Measurements from ENCODE around the gene SLC37A1.

SLC37A1 gene

DNA sequence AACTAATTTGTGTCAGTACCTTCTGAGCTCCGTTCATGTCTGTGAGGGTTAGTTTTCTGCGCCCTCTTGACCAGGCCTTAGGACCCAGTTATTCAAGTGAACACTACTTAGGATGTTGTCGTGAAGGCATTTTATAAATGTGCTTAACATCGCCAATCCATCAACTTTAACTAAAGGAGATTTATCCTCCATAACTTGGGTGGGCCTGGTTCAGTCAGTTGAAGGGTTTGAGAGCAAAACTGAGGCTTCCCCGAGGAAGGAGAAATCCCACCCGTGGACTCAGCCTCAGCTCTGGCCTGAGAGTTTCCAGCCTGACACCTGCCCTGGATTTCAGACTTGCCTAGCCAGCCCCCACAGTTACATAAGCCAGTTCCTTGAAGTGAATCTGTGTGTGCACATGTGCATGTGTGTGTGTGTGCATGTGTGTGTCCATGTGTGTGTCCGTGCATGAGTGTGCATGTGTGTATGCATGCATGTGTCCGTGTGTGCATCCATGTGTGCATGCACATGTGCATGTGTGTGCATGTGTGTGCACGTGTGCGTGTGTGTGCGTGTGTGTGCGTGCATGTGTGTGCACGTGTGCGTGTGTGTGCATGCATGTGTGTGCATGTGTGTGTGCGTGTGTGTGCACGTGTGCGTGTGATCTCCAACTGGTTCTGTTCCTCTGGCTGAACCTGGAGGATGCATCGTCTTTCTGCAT lies 77.7 kb downstream of the SLC37A1 start:
- H3K4me3 ChIP-seq (ENCODE audit: low read depth, low read length), result no peak overlapping the region
- TF ChIP-seq, protein P1, sequence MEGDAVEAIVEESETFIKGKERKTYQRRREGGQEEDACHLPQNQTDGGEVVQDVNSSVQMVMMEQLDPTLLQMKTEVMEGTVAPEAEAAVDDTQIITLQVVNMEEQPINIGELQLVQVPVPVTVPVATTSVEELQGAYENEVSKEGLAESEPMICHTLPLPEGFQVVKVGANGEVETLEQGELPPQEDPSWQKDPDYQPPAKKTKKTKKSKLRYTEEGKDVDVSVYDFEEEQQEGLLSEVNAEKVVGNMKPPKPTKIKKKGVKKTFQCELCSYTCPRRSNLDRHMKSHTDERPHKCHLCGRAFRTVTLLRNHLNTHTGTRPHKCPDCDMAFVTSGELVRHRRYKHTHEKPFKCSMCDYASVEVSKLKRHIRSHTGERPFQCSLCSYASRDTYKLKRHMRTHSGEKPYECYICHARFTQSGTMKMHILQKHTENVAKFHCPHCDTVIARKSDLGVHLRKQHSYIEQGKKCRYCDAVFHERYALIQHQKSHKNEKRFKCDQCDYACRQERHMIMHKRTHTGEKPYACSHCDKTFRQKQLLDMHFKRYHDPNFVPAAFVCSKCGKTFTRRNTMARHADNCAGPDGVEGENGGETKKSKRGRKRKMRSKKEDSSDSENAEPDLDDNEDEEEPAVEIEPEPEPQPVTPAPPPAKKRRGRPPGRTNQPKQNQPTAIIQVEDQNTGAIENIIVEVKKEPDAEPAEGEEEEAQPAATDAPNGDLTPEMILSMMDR (IDR thresholded peaks at IDR 0.05; ENCODE audit: low read depth, low read length), result no peak

DNA sequence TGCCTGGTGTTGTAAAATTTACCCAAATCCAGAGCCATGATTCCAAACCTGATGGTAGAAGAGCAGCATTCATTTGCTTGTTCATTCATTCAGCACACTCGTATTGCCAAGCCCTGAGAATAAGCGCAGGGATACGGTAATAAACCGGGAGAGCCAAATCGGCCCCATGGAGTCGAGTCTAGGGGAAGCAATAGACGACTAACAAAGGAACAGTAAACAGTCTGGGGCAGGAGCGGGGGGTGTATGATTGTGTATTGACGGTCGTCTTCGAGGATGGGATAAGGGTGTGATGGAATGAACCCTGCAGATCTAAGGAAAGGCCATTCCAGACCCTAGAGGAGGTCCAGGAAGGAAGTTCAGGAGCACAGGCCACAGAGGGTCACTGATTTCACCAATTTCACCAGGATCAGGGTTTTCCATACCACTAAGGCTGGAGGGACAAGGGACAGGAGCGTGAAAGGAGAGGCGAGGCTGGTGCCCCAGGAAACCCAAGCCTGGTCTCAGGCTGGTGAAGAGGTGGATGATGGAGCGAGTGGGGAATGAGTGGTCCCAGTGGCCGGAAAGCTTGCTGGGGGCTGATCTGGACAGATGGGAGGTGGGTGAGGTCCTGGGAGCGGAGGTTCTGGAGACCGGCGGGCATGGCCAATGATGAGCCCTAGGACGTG lies 78.6 kb downstream of the SLC37A1 start:
- no peak overlapping the region for H3K4me3 ChIP-seq (ENCODE audit: low read depth, low read length)
- TF ChIP-seq, protein P1 (IDR thresholded peaks at IDR 0.05; ENCODE audit: low read depth, low read length), result no peak

DNA sequence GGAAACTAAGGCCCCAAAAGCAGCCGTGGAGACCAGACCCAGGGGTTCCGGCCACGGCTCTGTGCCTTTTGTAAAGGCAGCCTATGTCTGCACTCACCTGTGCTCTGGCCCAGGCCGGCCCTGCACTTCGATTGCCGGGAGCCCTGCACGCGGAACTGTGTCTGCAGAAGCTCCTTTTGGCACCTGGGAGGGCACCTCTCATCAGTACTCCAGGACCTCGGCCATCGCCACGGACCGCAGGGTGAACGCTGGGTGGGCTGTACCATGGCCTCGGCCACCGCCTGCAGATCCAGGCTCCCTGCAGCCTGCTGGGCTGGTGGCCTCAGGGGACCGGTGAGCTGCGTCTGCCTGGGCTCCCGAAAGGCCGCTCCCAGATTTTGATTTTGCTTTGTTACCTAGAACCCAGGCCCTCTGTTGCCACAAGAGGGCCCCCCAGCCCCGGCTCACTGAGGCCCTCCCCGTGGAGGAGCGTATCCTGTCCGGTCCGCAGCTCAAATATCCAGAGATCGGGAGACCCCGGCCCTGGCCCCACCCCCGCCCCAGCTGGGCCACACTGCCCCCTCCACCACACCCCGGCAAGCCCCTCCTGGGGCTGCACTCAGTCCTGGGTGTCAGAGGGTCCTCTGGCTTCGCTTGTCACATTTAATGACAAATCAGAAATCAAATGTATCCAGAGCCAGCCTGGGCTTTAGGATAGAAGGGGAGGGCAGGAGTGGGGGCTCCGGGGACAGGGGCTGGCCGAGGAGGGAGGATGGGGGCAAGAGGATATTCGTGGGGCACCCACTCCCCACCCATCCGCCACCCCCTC lies 79.6 kb downstream of the SLC37A1 start:
- no peak overlapping the region for H3K4me3 ChIP-seq (ENCODE audit: low read depth, low read length)
- TF ChIP-seq, protein P1 (IDR thresholded peaks at IDR 0.05; ENCODE audit: low read depth, low read length), result peak; percentile 52

DNA sequence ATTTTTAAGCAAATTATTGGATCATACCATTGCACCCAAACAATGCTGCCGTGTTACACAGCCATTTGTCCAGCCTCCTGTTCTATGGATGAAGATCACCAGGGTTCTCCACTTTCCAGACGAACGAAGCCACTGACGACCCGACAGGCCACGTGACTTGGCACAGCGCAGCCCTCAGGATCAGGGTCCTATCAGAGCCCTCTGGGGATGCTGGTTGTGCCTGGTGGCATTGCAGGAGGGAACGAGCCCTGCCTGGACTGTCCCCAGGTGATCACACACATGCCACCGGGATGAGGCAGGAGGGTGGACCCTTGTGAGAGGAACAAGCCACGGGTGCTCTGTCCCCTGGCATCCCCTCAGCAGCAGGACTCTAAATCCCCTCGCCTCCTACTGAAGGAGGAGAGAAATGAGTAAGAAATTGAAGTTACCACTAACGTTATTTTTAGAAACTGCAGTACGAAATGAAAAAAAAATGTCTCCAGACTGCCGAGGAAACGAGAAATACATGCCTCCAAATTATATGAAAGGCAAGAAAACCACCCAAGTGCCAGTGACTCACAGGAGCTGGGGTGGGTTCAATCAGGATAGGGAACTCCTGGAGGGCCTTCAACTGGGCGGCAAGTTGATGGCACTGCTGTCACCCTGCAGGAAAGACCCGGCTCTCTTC lies 81.1 kb downstream of the SLC37A1 start:
- TF ChIP-seq, protein P1 (IDR thresholded peaks at IDR 0.05; ENCODE audit: low read depth, low read length), result no peak
- no peak overlapping the region for H3K4me3 ChIP-seq (ENCODE audit: low read depth, low read length)

DNA sequence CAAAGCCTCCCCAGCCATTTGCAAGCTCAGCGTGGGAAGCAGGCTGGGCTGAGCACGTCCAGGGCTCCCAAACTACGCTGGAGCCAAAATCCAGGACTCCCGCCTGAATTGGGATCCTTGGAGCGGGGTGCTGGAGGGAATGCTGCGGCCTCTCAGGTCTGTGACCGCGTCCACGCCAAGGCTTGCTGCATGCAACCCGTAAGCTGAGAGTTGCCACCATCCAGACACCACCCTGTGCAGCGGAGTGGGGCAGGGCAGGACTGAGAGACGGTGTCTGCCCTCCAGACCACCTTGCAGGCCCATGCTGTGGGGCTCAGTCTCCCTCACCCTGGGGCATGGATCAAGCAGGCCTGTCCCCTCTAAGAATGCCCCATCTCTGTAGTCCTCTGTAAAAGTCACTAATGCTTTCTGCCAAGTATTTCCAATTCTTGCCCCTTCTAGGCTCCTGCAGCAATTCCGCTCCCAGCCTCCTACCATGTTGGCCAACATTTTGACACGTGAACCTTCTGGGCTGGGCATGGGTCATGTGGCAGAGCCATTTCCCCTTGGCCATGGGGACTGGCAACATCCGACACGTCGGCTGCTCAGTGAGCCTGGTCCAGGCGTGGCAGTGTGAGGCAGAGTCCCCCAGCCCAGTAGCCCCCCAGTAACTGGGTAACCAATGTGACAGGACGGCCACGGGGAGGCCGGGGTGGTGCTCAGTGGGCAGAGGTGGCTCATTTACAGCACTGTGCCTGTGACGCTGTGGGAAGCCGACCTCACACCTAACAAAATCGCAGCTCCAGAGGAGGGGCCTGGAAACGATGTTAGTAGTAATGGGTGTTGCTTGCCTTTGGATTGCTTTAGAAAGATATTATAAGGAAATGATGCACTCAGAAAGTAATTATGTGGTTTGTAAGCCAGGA lies 81.9 kb downstream of the SLC37A1 start:
- H3K4me3 ChIP-seq (ENCODE audit: low read depth, low read length), result no peak overlapping the region
- TF ChIP-seq, protein P1 (IDR thresholded peaks at IDR 0.05; ENCODE audit: low read depth, low read length), result no peak

DNA sequence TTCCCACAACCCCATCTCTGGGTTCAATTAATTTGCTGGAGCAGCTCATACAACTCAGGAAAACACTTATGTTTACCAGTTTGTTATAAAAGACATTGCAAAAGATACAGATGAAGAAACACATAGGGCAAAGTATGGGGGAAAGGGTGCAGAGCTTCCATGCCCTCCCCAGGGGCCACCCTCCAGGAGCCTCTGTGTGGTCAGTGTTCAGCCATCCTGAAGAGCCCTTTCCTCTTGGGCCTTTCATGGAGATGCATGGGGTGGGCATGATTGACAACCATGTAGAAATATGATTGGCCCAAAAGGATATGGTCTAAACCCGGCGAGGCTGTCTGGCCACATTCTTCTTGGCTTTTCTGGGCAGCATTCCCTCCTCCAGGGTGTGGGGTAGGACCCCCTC lies 83.0 kb downstream of the SLC37A1 start:
- TF ChIP-seq, protein P1 (IDR thresholded peaks at IDR 0.05; ENCODE audit: low read depth, low read length), result no peak
- no peak overlapping the region for H3K4me3 ChIP-seq (ENCODE audit: low read depth, low read length)
